Kidney (tissue), 14 donors: ENCODE data around the gene SPEN. TPM values are rescaled to one million over a fixed set of nuclear protein-coding genes. Genes with fewer than 3 reads are reported as not detected.

Experiments used
- DNase-seq, 5 donors: peaks; one replicate each; pipeline ENCODE4 v3.0.0-alpha.2; 2013 to 2020
- FAIRE-seq: peaks from 2 replicates; lab custom pipeline; 2012; peaks lifted over from hg19 to GRCh38; lab: Jason Lieb, UNC
- H3K27ac ChIP-seq, 2 donors: one replicate each; pipeline ENCODE4 v1.7.0; 2013; ENCODE audit warnings: low read depth in 2 of 2, low read length in 2 of 2, inconsistent platforms in 1 of 2
- H3K27me3 ChIP-seq: one replicate; pipeline ENCODE4 v1.7.1; 2013; ENCODE audit warnings: low read length, inconsistent platforms; ENCODE audit not compliant: control insufficient read depth, insufficient read depth
- H3K36me3 ChIP-seq, 3 donors: one replicate each; pipeline versions ENCODE4 v1.7.0 to v1.7.1; 2013; ENCODE audit warnings: low read length in 3 of 3, control low read depth in 1 of 3, inconsistent platforms in 1 of 3; ENCODE audit not compliant: insufficient read depth in 3 of 3, control insufficient read depth in 2 of 3
- H3K4me1 ChIP-seq, 3 donors: one replicate each; pipeline versions ENCODE4 v1.7.0 to v1.7.1; 2013; ENCODE audit warnings: low read length in 3 of 3, inconsistent platforms in 1 of 3, low read depth in 1 of 3; ENCODE audit not compliant: control insufficient read depth in 2 of 3, insufficient read depth in 2 of 3
- H3K4me3 ChIP-seq, 3 donors: one replicate each; pipeline versions ENCODE4 v1.7.0 to v1.8.1; 2013; ENCODE audit warnings: low read length in 3 of 3, control low read depth in 1 of 3, inconsistent platforms in 1 of 3
- H3K9ac ChIP-seq, 3 donors: one replicate each; pipeline versions ENCODE4 v1.7.0 to v1.7.1; 2013; ENCODE audit warnings: low read length in 3 of 3, control low read depth in 1 of 3, inconsistent platforms in 1 of 3
- H3K9me3 ChIP-seq, 3 donors: one replicate each; pipeline versions ENCODE4 v1.7.0 to v1.7.1; 2013; ENCODE audit warnings: low read length in 3 of 3, control low read depth in 1 of 3, inconsistent platforms in 1 of 3; ENCODE audit not compliant: control insufficient read depth in 2 of 3, insufficient read depth in 1 of 3
- intact Hi-C: fragments of 100-400 bp; cut with DNase I; formaldehyde crosslinking; loops from one replicate; pipeline ENCODE4 v1.11.1; 2022
- polyA plus RNA-seq: library from polyadenylated mRNA; stranded (reverse); fragments of 350-450 nt; fragmentation: Illumina TruSeq; extraction: RNeasy Lipid Tissue Mini Kit (QIAGEN cat#74804); gene quantifications from one replicate; pipeline ENCODE4 v1.2.3, GENCODE V29; 2014; ENCODE audit warnings: low read depth, low replicate concordance; ENCODE audit not compliant: insufficient read depth
- total RNA-seq: library from RNA; stranded (reverse); fragmentation: NEBNext Ultra II Directional; extraction: Animal tissue kit (Norgen Biotek cat#: 25700); gene quantifications from one replicate; pipeline ENCODE4 v1.2.1, GENCODE V29; 2021
- TF ChIP-seq, protein P1 (sequence below): IDR thresholded peaks from 3 replicates; pipeline ENCODE4 v1.5.1; 2012; ENCODE audit warnings: mild to moderate bottlenecking, moderate library complexity, borderline replicate concordance; ENCODE audit not compliant: insufficient read depth; ENCODE audit errors: extremely low read depth
- donor health status: control.
- donor health status: control.
- donor health status: control.
- donor health status: control.
- donor health status: control.
- donor health status: DM: yes; HTN: yes; CAD: no.
- donor health status: Normal renal cell carcinoma (clear cell type).

The SPEN gene
- total and polyA plus RNA-seq, 2 donors from 2014 or later: 9.4 to 70.7 TPM

DNA sequence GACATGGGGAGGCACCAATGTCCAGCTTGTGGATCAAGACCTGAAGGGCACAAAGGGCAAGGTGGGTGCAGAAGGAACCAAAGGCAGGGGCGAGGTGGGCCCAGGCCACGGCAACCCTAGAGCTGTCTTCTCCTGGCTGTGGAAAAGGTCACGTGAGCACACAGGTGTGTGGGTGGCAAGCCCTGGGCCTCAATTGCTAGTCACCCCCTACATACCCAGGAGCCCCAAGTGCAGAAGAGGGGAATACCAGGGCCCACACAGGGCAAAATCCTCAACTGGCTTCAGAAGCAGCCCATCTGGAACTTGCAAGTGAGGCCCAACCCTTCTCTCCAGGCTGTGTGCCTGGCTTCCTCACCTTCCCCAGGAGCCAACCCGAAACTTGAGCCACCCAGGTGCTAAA lies 102.8 kb downstream of the SPEN start:
- DNase-seq: no peak
- Histone ChIP-seq H3K4me3 (no peak overlapping the region), H3K4me1 (peaks cover 0 to 49% (median 22%) of the 10 kb centered on the region in 3 donors)

GRCh38 chr1:15950763-15951295 lies 103.3 kb downstream of the SPEN start:
- TF ChIP-seq, protein P1, sequence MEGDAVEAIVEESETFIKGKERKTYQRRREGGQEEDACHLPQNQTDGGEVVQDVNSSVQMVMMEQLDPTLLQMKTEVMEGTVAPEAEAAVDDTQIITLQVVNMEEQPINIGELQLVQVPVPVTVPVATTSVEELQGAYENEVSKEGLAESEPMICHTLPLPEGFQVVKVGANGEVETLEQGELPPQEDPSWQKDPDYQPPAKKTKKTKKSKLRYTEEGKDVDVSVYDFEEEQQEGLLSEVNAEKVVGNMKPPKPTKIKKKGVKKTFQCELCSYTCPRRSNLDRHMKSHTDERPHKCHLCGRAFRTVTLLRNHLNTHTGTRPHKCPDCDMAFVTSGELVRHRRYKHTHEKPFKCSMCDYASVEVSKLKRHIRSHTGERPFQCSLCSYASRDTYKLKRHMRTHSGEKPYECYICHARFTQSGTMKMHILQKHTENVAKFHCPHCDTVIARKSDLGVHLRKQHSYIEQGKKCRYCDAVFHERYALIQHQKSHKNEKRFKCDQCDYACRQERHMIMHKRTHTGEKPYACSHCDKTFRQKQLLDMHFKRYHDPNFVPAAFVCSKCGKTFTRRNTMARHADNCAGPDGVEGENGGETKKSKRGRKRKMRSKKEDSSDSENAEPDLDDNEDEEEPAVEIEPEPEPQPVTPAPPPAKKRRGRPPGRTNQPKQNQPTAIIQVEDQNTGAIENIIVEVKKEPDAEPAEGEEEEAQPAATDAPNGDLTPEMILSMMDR: no peak
- Histone ChIP-seq H3K4me3 (no peak overlapping the region), H3K9me3 (no peaks in the 10 kb centered on the region), H3K27ac (peak overlapping the region; percentile 86 to 90), H3K9ac (no peak overlapping the region), H3K27me3 (no peaks in the 10 kb centered on the region), H3K36me3 (peaks cover 2 to 21% (median 6%) of the 10 kb centered on the region in 3 donors), H3K4me1 (peaks cover 0 to 49% (median 22%) of the 10 kb centered on the region in 3 donors)
- intact Hi-C loops: no loop called here
- FAIRE-seq (no peak), DNase-seq (peak in 1 of 5 donors; percentile 70)

More for the DNA sequence above, 102.8 kb downstream of the SPEN start:
- peak overlapping the region; percentile 86 to 90 for H3K27ac ChIP-seq
- TF ChIP-seq, protein P1: no peak
- no peaks in the 10 kb centered on the region for H3K9me3 ChIP-seq
- intact Hi-C loops: no loop called here
- no peak for FAIRE-seq
- peaks cover 2 to 26% (median 11%) of the 10 kb centered on the region in 3 donors for H3K36me3 ChIP-seq
- H3K9ac ChIP-seq: peak overlapping the region in 1 of 3 donors; percentile 23
- H3K27me3 ChIP-seq: no peaks in the 10 kb centered on the region

- no peak for FAIRE-seq
- Histone ChIP-seq H3K27me3 (no peaks in the 10 kb centered on the region), H3K27ac (no peak overlapping the region), H3K9me3 (no peaks in the 10 kb centered on the region), H3K4me3 (no peak overlapping the region), H3K9ac (no peak overlapping the region), H3K36me3 (peaks cover 2 to 14% (median 3%) of the 10 kb centered on the region in 3 donors), H3K4me1 (peaks cover 0 to 49% (median 22%) of the 10 kb centered on the region in 3 donors)
- intact Hi-C loops: no loop called here
- DNase-seq: peak in 2 of 5 donors; percentile 32 to 74
- TF ChIP-seq, protein P1: no peak
Observed at GRCh38 chr1:15951341-15952153, 104.0 kb downstream of the SPEN start.
